Effector memory CD8-positive, alpha-beta T cell (primary cell): ENCODE measurements around the gene TOR4A.

ENCODE experiments used
- ATAC-seq: fragments of 150-1000 bp; cut with Tn5 transposase; replicated peaks from 2 replicates; pipeline ENCODE4 v1.10.0; 2021; ENCODE audit warnings: mild to moderate bottlenecking, moderate library complexity
- DNase-seq, 3 experiments: peaks; one replicate each; pipeline ENCODE4 v3.0.0; 2021
- H3K27ac Mint-ChIP-seq, 2 donors: one replicate each; pipeline ENCODE4 v1.8.0; 2022; ENCODE audit warnings: mild to moderate bottlenecking in 2 of 2, mixed read lengths in 2 of 2, moderate library complexity in 2 of 2
- H3K27me3 Mint-ChIP-seq, 2 donors: one replicate each; pipeline ENCODE4 v1.8.0; 2022; ENCODE audit warnings: mixed read lengths in 2 of 2
- H3K36me3 Mint-ChIP-seq: one replicate; pipeline ENCODE4 v1.8.0; 2022; ENCODE audit warnings: mild to moderate bottlenecking, moderate library complexity, mixed read lengths; ENCODE audit not compliant: insufficient read depth
- H3K4me1 Mint-ChIP-seq, 2 donors: one replicate each; pipeline ENCODE4 v1.8.0; 2022; ENCODE audit warnings: low read depth in 2 of 2, mixed read lengths in 2 of 2
- H3K4me3 Mint-ChIP-seq, 2 donors: one replicate each; pipeline ENCODE4 v1.8.0; 2022; ENCODE audit warnings: mild to moderate bottlenecking in 2 of 2, mixed read lengths in 2 of 2, moderate library complexity in 2 of 2
- H3K9me3 Mint-ChIP-seq, 2 donors: one replicate each; pipeline ENCODE4 v1.8.0; 2022; ENCODE audit warnings: mixed read lengths in 2 of 2
- total RNA-seq, 9 experiments: gene quantifications; one replicate each; lab custom pipeline; 2026; lab: John Stamatoyannopoulos, UW

Gene TOR4A
- total RNA-seq: 0.67 to 3.4 (median 2.8) reads per million in 9 experiments

- peak; percentile 66 for ATAC-seq
- H3K9me3 Mint-ChIP-seq: no peaks in the 10 kb centered on the region
- H3K4me3 Mint-ChIP-seq: peak within 1 kb of the TSS; percentile 74 to 83
- peaks cover 4% of the 10 kb centered on the region for H3K36me3 Mint-ChIP-seq
- peaks cover 13 to 17% of the 10 kb centered on the region in 2 donors for H3K4me1 Mint-ChIP-seq
- H3K27ac Mint-ChIP-seq: peak within 1 kb of the TSS in 1 of 2 donors; percentile 91
- no peak for DNase-seq
- no peaks in the 10 kb centered on the region for H3K27me3 Mint-ChIP-seq
These were observed at the start of gene TOR4A for GRCh38 chr9:137277329-137278041. TSS of gene TOR4A (plus strand) at chr9:137277726. CDS start at chr9:137278690, 964 bp downstream.

DNA sequence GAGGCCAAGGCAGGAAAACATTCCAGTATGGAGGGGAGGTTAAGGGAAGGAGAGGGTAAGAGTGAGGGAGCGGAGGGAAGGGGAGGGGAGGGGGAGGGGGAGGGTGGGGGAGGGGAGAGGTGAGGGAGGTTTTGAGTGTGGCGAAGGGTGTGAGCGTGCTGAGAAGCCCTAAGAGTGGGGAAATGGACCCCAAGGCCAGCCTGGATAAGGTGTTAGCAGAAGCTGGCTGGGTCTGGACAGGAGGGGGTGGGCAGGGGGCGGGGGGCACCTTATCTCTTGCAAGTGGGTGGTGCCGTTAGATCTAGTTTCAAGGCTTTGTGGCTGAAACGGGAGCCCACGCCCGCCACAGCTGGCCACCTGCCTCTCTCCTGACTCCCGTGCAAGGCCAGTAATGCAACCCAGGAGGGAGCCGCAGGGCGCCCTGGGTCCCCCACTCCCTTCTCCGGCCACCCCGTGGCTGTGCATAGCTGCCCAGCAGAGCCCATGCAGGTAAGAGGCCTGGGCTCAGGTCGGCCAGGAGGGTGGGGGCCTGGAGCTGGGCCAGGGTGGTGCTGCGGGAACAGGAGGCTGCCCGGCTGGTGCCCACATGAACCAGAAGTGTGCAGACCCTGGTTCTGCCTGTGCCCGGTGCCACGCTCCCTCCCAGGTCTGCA lies 49.5 kb upstream of the TOR4A start:
- Mint-ChIP-seq H3K4me3 (no peak overlapping the region), H3K36me3 (peaks cover 9% of the 10 kb centered on the region), H3K4me1 (peaks cover 3 to 4% of the 10 kb centered on the region in 2 donors), H3K27ac (peak overlapping the region in 1 of 2 donors; percentile 8), H3K27me3 (peaks cover 16 to 24% of the 10 kb centered on the region in 2 donors), H3K9me3 (no peaks in the 10 kb centered on the region)
- ATAC-seq (no peak), DNase-seq (no peak)

GRCh38 chr9:137228506-137228967 lies 49.0 kb upstream of the TOR4A start:
- Mint-ChIP-seq H3K27me3 (peaks cover 16 to 24% of the 10 kb centered on the region in 2 donors), H3K36me3 (peaks cover 5% of the 10 kb centered on the region), H3K4me1 (peaks cover 2 to 4% of the 10 kb centered on the region in 2 donors), H3K9me3 (no peaks in the 10 kb centered on the region), H3K4me3 (no peak overlapping the region), H3K27ac (no peak overlapping the region)
- ATAC-seq: no peak
- DNase-seq: no peak

- no peaks in the 10 kb centered on the region for H3K36me3 Mint-ChIP-seq
- no peak overlapping the region for H3K4me3 Mint-ChIP-seq
- H3K27ac Mint-ChIP-seq: no peak overlapping the region
- peaks cover 2 to 4% of the 10 kb centered on the region in 2 donors for H3K4me1 Mint-ChIP-seq
- H3K9me3 Mint-ChIP-seq: no peaks in the 10 kb centered on the region
- ATAC-seq: no peak
- no peak for DNase-seq
- peaks cover 16 to 24% of the 10 kb centered on the region in 2 donors for H3K27me3 Mint-ChIP-seq
These were observed 48.3 kb upstream of the TOR4A start for GRCh38 chr9:137228968-137229896.

DNA sequence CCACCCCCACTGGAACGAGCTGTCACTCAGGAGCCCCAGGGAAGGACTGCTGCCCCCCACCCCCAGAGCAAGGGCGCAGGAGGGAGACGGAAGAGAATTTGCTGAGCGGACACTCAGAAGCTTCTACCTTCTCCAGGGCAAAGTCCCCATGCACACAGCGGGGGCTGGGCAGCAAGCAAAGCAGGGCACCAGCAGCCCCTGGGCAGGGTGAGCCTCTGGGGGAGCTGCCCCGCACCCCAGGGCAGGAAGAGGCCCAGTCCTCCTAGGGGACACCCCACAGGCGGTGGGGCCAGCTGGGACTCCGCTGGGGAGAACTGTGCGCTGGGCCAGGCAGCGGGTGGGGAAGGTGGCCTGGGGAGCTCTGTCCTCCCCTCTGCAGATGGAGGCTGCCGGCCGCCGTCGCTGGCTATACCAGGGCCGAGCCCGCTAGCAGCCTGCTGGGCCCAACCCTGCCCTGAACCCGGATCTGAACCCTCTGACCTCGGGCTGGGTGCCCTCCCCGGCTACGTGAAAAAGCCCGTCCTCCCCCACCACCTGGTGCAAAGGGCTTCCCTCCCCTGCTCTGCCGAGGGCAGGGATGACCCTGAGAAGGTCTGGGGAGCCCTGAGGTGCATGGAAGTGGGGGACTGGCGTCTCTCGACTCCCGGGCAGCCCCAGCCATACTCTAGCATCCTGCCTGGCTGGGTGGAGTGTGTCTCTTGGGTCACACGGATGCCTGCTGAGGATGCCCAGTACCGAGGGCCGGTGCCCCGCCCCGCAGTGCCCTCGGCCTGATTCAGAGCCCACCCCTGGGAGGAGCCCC lies 47.4 kb upstream of the TOR4A start:
- Mint-ChIP-seq H3K4me3 (no peak overlapping the region), H3K36me3 (no peaks in the 10 kb centered on the region), H3K27me3 (peaks cover 16 to 32% of the 10 kb centered on the region in 2 donors), H3K27ac (no peak overlapping the region), H3K9me3 (no peaks in the 10 kb centered on the region), H3K4me1 (peaks cover 2 to 8% of the 10 kb centered on the region in 2 donors)
- ATAC-seq (no peak), DNase-seq (no peak)

DNA sequence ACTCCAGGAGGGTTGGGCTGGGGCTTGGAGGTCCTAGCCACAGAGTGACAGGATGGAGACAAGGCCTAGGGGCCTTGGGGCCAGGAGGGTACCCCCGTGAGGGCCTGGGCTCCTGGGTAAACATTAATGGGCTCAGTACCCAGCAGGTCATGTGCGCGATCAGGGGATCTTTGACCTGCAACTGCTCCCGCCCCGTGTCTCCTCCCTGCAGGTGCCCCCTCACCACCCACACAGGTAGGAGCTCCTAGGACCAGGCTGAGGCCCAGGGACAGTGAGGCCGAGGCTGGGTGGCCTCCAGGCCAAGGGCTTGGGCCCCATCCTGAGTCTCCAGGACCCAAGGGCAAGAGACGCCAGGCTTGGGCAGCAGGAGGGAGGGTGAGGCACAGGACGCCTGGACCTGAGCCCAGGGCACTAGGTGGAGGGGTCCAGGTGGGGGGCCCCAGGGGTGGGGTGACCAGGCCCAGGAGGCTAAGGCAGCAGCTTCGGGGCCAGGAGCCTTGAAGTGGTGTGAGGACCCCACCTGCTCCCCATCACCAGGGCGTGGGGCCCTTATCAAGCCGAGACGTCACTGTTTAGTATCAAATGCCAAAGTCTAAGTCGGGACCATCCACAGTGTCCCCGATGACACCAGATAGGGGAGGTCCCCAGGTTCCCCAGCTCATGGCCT lies 46.7 kb upstream of the TOR4A start, which contains the start of gene SLC34A3:
SLC34A3 (plus strand) TSS at position 197 of the 667 bp plus-strand sequence. CDS start 802 bp downstream, outside the sequence.
- no peaks in the 10 kb centered on the region for H3K36me3 Mint-ChIP-seq
- no peak within 1 kb of the TSS for H3K27ac Mint-ChIP-seq
- ATAC-seq: no peak

GRCh38 chr9:137231372-137232039 lies 46.0 kb upstream of the TOR4A start:
- peaks cover 16 to 38% of the 10 kb centered on the region in 2 donors for H3K27me3 Mint-ChIP-seq
- no peak overlapping the region for H3K27ac Mint-ChIP-seq
- H3K4me1 Mint-ChIP-seq: peaks cover 4 to 11% of the 10 kb centered on the region in 2 donors
- DNase-seq (no peak), ATAC-seq (no peak)
- H3K36me3 Mint-ChIP-seq: no peaks in the 10 kb centered on the region
- no peak overlapping the region for H3K4me3 Mint-ChIP-seq
- H3K9me3 Mint-ChIP-seq: no peaks in the 10 kb centered on the region

More for the DNA sequence above, 46.7 kb upstream of the TOR4A start, which contains the start of gene SLC34A3:
- peaks cover 4 to 11% of the 10 kb centered on the region in 2 donors for H3K4me1 Mint-ChIP-seq
- DNase-seq: no peak
- no peaks in the 10 kb centered on the region for H3K9me3 Mint-ChIP-seq
- H3K27me3 Mint-ChIP-seq: peaks cover 16 to 38% of the 10 kb centered on the region in 2 donors
- no peak within 1 kb of the TSS for H3K4me3 Mint-ChIP-seq

- ATAC-seq: no peak
- Mint-ChIP-seq H3K27ac (no peak overlapping the region), H3K9me3 (no peaks in the 10 kb centered on the region), H3K4me3 (no peak overlapping the region), H3K4me1 (peaks cover 4 to 11% of the 10 kb centered on the region in 2 donors), H3K27me3 (peaks cover 16 to 38% of the 10 kb centered on the region in 2 donors), H3K36me3 (no peaks in the 10 kb centered on the region)
- DNase-seq: no peak
These were observed 45.4 kb upstream of the TOR4A start for GRCh38 chr9:137232101-137232500.

- DNase-seq (no peak), ATAC-seq (no peak)
- H3K27me3 Mint-ChIP-seq: peaks cover 13 to 34% of the 10 kb centered on the region in 2 donors
- no peak overlapping the region for H3K4me3 Mint-ChIP-seq
- H3K27ac Mint-ChIP-seq: no peak overlapping the region
- no peaks in the 10 kb centered on the region for H3K9me3 Mint-ChIP-seq
- no peaks in the 10 kb centered on the region for H3K36me3 Mint-ChIP-seq
- H3K4me1 Mint-ChIP-seq: peaks cover 4 to 10% of the 10 kb centered on the region in 2 donors
These were observed 45.0 kb upstream of the TOR4A start for GRCh38 chr9:137232510-137232909.

GRCh38 chr9:137233143-137233980 lies 44.2 kb upstream of the TOR4A start:
- peaks cover 2 to 7% of the 10 kb centered on the region in 2 donors for H3K4me1 Mint-ChIP-seq
- no peak for DNase-seq
- H3K4me3 Mint-ChIP-seq: no peak overlapping the region
- peaks cover 9 to 28% of the 10 kb centered on the region in 2 donors for H3K27me3 Mint-ChIP-seq
- H3K27ac Mint-ChIP-seq: no peak overlapping the region
- no peaks in the 10 kb centered on the region for H3K9me3 Mint-ChIP-seq
- no peaks in the 10 kb centered on the region for H3K36me3 Mint-ChIP-seq
- no peak for ATAC-seq
